Esophagus (tissue), 2 donors: ENCODE measurements around the gene HOXC11. TPM values are rescaled to one million over a fixed set of nuclear protein-coding genes. Genes with fewer than 3 reads are reported as not detected.

Experiments used
- H3K27ac ChIP-seq, 2 donors: one replicate each; pipeline ENCODE4 v1.5.1; 2013; ENCODE audit warnings: low read depth in 2 of 2, mild to moderate bottlenecking in 2 of 2, inconsistent platforms in 1 of 2, low read length in 1 of 2, moderate library complexity in 1 of 2
- H3K27me3 ChIP-seq, 2 donors: one replicate each; pipeline ENCODE4 v1.6.1; 2013; ENCODE audit warnings: low read length in 2 of 2, control low read depth in 1 of 2, mild to moderate bottlenecking in 1 of 2; ENCODE audit not compliant: insufficient read depth in 2 of 2, control insufficient read depth in 1 of 2
- H3K36me3 ChIP-seq, 2 donors: one replicate each; pipeline ENCODE4 v1.6.1; 2013; ENCODE audit warnings: low read length in 1 of 2; ENCODE audit not compliant: control insufficient read depth in 2 of 2, insufficient read depth in 2 of 2
- H3K4me1 ChIP-seq, 2 donors: one replicate each; pipeline ENCODE4 v1.6.1; 2013; ENCODE audit warnings: low read length in 1 of 2; ENCODE audit not compliant: control insufficient read depth in 2 of 2, insufficient read depth in 2 of 2
- H3K4me3 ChIP-seq, 2 donors: one replicate each; pipeline ENCODE4 v1.5.1; 2013; ENCODE audit warnings: low read length in 2 of 2, mild to moderate bottlenecking in 2 of 2, low read depth in 1 of 2, moderate library complexity in 1 of 2
- H3K9me3 ChIP-seq, 2 donors: one replicate each; pipeline ENCODE4 v1.6.1; 2013; ENCODE audit warnings: mild to moderate bottlenecking in 2 of 2, low read depth in 1 of 2, low read length in 1 of 2, moderate library complexity in 1 of 2; ENCODE audit not compliant: control insufficient read depth in 2 of 2, insufficient read depth in 1 of 2
- WGBS, 2 donors: extraction: QIAGEN DNeasy Blood & Tissue Kit; methylation state at CpG; one replicate each; pipeline ENCODE4 v1.1.7; 2013; 5-methylcytosine and 5-hydroxymethylcytosine counted together
- polyA plus RNA-seq, 2 donors: library from polyadenylated mRNA; stranded (reverse); fragments of 200-250 nt; gene quantifications; one replicate each; pipeline ENCODE4 v1.2.3, GENCODE V29; 2013
- donor health status: healthy with polysubstance abuse.
- donor health status: Bipolar disorder and iron deficiency.

Gene HOXC11
- polyA plus RNA-seq, 2 donors: not detected

DNA sequence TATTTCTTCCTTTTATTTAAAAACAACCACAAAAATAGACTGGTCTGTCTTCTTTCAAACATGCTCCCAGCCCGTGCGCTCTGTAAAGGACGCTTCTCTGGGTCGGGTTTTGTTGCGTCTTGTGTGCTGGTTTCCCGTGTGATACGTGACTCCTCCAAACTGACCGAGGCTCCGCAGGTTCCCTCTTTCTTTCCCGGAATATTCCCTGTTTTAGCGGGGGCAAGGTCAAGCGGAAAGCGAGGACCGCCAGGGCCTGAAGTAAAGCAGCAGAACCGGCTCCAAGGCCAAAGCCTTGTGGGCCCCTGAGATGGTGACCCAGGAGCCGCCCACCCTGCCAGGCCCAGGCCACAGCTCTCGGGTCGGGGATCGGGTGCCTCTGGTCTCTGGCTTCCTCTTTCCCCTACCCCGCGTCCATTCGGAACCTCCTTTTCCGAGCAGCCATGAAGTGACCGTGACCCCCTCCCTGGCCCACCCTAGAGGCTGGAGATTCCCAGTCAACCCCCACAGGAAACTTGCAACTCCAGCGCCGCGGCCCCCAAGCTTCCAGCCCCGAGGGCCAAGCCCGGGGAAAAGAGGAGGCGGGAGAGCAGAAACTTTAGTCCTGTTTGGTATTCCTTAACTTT, 11.1 kb downstream of the HOXC11 start:
- Histone ChIP-seq H3K4me3 (no peak overlapping the region), H3K27me3 (peaks cover 4 to 67% of the 10 kb centered on the region in 2 donors), H3K27ac (no peak overlapping the region), H3K9me3 (peaks cover 2 to 3% of the 10 kb centered on the region in 2 donors), H3K4me1 (peaks cover 0 to 12% of the 10 kb centered on the region in 2 donors), H3K36me3 (no peaks in the 10 kb centered on the region)
- WGBS, 2 donors: 10 to 13% methylated on average over 29 to 30 of the region's 30 CpGs

DNA sequence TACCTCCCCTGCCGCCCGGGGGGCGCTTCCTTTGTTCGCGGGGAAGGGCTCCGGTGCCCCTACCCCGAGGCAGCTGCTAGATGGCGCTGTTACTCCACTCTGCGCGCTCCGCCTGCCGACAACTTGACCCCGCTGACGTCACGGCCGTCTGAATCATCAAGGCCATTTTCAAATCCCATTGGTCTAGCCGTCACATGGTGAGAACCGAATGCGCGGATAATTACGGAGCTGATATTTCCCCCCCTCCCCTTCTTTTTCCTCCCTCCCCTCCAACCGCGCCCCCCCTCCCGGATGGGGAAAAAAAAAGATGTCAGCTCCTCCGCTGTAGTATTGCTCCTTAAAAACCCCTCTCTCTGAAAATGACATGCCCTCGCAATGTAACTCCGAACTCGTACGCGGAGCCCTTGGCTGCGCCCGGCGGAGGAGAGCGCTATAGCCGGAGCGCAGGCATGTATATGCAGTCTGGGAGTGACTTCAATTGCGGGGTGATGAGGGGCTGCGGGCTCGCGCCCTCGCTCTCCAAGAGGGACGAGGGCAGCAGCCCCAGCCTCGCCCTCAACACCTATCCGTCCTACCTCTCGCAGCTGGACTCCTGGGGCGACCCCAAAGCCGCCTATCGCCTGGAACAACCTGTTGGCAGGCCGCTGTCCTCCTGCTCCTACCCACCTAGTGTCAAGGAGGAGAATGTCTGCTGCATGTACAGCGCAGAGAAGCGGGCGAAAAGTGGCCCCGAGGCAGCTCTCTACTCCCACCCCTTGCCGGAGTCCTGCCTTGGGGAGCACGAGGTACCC, 12.2 kb downstream of the HOXC11 start, which contains the start of gene HOXC10:
TSS of gene HOXC10 (plus strand) at position 246 of the 791 bp plus-strand sequence. CDS start at position 360, 114 bp downstream.
- Histone ChIP-seq H3K27ac (no peak within 1 kb of the TSS), H3K4me1 (peaks cover 0 to 15% of the 10 kb centered on the region in 2 donors), H3K27me3 (peaks cover 0 to 69% of the 10 kb centered on the region in 2 donors), H3K9me3 (peaks cover 2 to 3% of the 10 kb centered on the region in 2 donors), H3K4me3 (peak within 1 kb of the TSS; percentile 22 to 34), H3K36me3 (no peaks in the 10 kb centered on the region)
- WGBS, 2 donors: 5 to 7% methylated on average over 50 to 55 of the region's 55 CpGs

DNA sequence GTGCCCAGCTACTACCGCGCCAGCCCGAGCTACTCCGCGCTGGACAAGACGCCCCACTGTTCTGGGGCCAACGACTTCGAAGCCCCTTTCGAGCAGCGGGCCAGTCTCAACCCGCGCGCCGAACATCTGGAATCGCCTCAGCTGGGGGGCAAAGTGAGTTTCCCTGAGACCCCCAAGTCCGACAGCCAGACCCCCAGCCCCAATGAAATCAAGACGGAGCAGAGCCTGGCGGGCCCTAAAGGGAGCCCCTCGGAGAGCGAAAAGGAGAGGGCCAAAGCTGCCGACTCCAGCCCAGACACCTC, 12.7 kb downstream of the HOXC11 start:
- WGBS, 2 donors: 9 to 14% methylated on average over 20 to 21 of the region's 21 CpGs
- H3K27me3 ChIP-seq: peaks cover 3 to 68% of the 10 kb centered on the region in 2 donors

DNA sequence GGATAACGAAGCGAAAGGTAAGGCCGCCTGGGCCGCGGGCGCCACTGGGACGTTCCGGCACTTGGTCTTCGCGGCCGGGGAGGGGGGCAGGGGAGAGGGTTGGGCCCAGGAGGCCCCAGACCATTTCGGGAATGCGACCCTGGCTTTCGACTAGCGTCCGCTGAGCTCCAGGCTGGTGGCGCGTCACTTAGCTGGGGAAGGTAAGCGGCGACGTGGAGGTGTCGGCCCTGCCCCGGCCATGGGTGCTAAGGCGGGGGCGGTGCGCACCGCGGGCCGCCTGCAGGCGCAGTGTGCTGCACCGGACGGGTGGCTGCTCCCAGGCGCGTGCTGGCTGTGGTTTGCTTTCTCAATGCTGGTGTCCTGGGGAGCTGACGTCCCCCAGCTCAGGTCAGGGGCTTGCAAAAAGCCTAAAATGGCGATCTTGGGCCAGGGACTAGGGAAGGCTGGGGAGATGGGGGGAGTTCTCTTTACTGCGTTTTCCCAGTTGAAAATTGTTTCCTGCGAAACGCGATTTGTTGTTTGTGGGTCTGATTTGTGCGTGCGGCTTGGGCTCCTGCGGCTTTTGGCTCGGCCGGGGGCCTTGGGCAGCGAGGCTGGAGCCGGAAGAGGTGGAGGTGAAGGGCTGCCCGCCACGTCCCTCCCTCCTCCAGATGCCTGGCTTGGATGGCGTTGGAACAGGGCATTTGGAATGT, 13.2 kb downstream of the HOXC11 start:
- H3K27me3 ChIP-seq: peaks cover 5 to 70% of the 10 kb centered on the region in 2 donors
- 5 to 7% methylated on average over 50 of the region's 50 CpGs for WGBS, 2 donors
- peaks cover 0 to 15% of the 10 kb centered on the region in 2 donors for H3K4me1 ChIP-seq
- H3K27ac ChIP-seq: no peak overlapping the region
- peaks cover 2 to 3% of the 10 kb centered on the region in 2 donors for H3K9me3 ChIP-seq
- H3K4me3 ChIP-seq: peak overlapping the region; percentile 22 to 34
- no peaks in the 10 kb centered on the region for H3K36me3 ChIP-seq

More for the DNA sequence above, 12.7 kb downstream of the HOXC11 start:
- peaks cover 0 to 15% of the 10 kb centered on the region in 2 donors for H3K4me1 ChIP-seq
- H3K36me3 ChIP-seq: no peaks in the 10 kb centered on the region
- H3K4me3 ChIP-seq: peak overlapping the region; percentile 22 to 34
- no peak overlapping the region for H3K27ac ChIP-seq
- peaks cover 2 to 3% of the 10 kb centered on the region in 2 donors for H3K9me3 ChIP-seq

DNA sequence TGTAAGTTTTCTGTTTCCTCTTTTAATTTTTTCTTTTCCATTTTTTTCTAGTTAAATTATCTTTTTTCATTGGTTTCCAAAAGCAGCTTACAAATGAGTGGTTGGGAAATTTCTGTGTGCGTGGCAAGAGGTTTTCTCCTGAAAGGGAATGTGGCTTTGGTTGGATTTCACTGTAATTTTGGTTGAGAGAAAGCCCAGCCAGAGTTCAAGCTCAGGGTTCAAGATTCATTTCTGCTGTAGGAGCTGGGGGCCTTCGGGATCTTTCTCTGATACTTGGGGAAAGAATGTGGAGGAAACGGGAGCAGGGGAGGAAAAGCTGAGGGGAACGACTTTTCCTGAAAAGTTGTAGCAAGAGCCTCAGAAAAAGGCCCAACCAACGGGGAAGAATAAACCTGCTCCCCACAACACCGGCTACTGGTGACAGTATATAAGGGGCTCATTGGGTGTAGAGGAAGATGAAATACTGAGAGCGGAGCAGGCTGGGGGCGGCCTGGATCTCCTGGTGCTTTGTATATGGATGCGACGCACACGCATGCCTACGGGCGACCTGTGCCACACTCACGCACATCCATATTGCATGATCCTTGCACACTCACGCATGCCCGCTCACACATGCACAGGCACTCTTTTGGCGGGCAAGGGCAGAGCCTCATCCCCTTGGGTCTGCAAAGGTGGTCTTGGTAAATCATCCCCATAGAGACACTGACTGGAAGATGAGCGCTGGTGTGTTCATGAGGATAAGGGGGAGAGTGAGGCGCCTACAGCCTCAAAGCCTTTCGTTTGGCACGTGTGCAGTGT, 14.0 kb downstream of the HOXC11 start:
- Histone ChIP-seq H3K4me3 (no peak overlapping the region), H3K9me3 (peaks cover 2 to 3% of the 10 kb centered on the region in 2 donors), H3K4me1 (peaks cover 0 to 15% of the 10 kb centered on the region in 2 donors), H3K27ac (no peak overlapping the region), H3K36me3 (no peaks in the 10 kb centered on the region), H3K27me3 (peaks cover 5 to 76% of the 10 kb centered on the region in 2 donors)
- 21 to 33% methylated on average over 21 of the region's 21 CpGs for WGBS, 2 donors

DNA sequence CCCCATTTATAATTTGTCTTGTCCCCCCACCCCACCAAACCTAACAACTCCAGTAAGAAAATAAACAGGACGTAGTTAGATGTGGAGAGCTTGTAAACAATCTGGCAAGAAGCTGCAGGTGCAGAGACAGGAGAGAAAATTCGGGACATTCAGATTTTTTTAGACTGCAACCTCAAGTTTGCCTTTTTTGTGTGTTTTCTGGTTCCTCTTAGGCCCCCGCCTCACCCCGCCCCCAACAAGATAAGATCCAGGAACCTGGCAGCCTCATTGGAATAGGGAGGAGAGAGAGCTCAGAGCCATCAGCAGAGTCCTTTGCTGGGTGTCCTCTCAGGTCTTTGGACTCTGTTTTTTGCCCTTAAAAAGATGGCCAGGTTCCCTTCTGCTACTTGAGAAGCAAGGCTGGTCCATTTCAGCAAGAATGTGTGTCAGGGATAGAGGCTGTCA, 14.9 kb downstream of the HOXC11 start:
- peaks cover 0 to 15% of the 10 kb centered on the region in 2 donors for H3K4me1 ChIP-seq
- WGBS, 2 donors: 6 to 24% methylated on average over 4 of the region's 4 CpGs
- H3K36me3 ChIP-seq: no peaks in the 10 kb centered on the region
- H3K27ac ChIP-seq: no peak overlapping the region
- H3K9me3 ChIP-seq: peaks cover 0 to 3% of the 10 kb centered on the region in 2 donors
- H3K27me3 ChIP-seq: peaks cover 5 to 76% of the 10 kb centered on the region in 2 donors
- H3K4me3 ChIP-seq: no peak overlapping the region

DNA sequence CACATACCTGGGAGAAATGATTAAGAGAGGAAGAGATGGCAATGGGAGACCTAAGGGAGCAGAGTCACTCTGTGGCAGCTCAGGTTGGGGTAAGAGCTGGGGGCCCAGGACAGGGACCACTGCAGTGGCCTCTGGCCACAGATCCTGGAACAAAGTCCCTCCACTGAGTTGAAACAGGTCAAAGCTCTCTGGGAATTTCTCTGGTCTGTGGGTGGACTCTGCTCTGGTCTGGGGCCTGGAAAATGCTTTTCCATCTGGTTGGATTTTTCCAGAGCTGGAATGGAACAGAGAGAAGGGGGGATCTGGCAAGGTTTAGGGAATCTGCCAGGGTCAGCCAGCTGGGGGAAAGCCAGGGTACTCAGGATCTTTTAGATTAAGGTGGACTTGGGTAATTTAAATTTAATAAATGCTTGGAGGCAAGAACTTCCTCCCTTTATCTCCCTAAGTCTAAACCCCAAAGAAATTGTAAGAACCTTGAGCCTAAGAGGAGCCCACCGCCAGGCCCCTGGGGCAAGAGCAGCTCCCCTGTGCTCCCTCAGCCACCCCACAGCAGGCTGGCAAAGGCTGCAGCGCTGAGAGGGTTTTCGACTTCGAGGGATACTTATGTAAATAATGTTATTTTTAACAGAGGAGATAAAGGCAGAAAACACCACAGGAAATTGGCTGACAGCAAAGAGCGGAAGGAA, 15.8 kb downstream of the HOXC11 start:
- 7 to 14% methylated on average over 5 of the region's 5 CpGs for WGBS, 2 donors
- Histone ChIP-seq H3K36me3 (no peaks in the 10 kb centered on the region), H3K4me3 (no peak overlapping the region), H3K27ac (no peak overlapping the region), H3K9me3 (peaks cover 0 to 3% of the 10 kb centered on the region in 2 donors), H3K4me1 (peaks cover 0 to 15% of the 10 kb centered on the region in 2 donors), H3K27me3 (peaks cover 5 to 77% of the 10 kb centered on the region in 2 donors)

DNA sequence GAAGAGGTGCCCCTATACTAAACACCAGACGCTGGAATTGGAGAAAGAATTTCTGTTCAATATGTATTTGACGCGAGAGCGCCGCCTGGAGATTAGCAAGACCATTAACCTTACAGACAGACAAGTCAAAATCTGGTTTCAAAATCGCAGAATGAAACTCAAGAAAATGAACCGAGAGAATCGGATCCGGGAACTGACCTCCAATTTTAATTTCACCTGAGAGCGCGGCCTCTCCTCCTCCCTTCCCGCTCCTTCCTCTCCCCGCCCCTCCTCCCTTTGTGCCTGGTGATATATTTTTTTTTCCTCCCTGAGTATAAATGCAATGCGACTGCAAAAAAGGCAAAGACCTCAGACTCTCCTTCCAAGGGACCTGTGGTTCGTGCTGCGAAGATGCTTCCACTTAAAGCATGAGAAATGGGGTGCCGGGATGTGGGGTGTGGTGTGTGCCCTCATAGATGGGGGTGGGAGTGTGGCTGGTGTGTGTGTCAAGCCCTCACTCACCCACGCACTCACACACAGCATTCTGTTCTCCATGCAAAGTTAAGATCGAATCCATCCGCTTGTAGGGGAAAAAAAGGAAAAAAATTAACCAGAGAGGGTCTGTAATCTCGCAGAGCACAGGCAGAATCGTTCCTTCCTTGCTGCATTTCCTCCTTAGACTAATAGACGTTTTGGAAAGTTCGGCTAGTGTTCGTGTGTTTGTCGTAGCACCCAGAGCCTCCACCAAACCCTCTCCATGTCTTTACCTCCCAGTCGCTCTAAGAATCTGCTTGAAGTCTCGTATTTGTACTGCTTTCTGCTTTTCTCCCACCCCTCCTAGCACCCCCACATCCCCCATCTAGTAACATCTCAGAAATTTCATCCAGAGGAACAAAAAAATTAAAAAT, 16.5 kb downstream of the HOXC11 start:
- peaks cover 0 to 3% of the 10 kb centered on the region in 2 donors for H3K9me3 ChIP-seq
- peaks cover 0 to 20% of the 10 kb centered on the region in 2 donors for H3K4me1 ChIP-seq
- H3K27ac ChIP-seq: no peak overlapping the region
- H3K4me3 ChIP-seq: no peak overlapping the region
- H3K36me3 ChIP-seq: no peaks in the 10 kb centered on the region
- peaks cover 5 to 76% of the 10 kb centered on the region in 2 donors for H3K27me3 ChIP-seq
- 5 to 8% methylated on average over 28 of the region's 28 CpGs for WGBS, 2 donors
